ENCODE measurements around the gene PTPN22.

PTPN22 gene

DNA sequence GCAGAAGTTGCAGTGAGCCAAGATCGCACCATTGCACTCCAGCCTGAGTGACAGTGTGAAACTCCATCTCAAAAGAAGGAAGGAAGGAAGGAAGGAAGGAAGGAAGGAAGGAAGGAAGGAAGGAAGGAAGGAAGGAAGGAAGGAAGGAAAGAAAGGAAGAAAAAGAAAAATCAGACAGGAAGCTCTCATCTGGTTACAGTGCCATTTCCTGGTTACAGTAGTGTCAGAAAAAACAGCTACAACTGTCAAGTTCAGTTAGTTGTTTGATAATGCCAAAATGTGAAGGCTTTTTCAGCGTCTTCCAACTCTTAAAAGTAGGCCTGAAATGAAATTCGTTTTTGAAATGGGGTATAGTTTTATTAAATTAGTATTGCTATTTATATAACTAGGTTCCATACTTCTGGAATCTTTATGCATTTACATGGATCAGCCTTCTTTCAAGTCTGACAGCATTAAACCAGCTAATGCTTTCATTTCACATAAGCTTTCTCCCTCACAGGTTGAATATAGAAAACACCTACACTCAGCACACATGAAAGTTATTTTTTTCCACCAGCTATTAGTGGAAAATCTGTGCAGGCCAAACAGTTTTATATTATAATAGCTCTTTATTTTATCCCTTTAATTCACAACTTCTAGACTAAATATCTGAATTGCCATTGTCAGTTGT, 21.2 kb downstream of the PTPN22 start:
- H3K4me2 ChIP-seq: peak overlapping the region in 2 of 11 experiments; percentile 12 to 24; a peak in 1 of 22 replicates
- H3K9ac ChIP-seq: no peak overlapping the region
- peaks cover 0 to 7% (median 1%) of the 10 kb centered on the region in 10 experiments; a peak in 2 of 20 replicates for H3K4me1 ChIP-seq
- H3K36me3 ChIP-seq: peaks cover 0 to 89% (median 18%) of the 10 kb centered on the region in 11 experiments; a peak in 15 of 22 replicates
- no peak overlapping the region for H3K4me3 ChIP-seq
- H3K9me3 ChIP-seq (replicated peaks in 1 of 11): peaks cover 2 to 28% (median 12%) of the 10 kb centered on the region in 11 experiments; a peak in 17 of 22 replicates
- H3K27me3 ChIP-seq: no peaks in the 10 kb centered on the region
- no peaks in the 10 kb centered on the region for H4K20me1 ChIP-seq
- H3K27ac ChIP-seq: no peak overlapping the region
- no peak for TF ChIP-seq Cebpa-rat (IDR thresholded peaks at IDR 0.05)

DNA sequence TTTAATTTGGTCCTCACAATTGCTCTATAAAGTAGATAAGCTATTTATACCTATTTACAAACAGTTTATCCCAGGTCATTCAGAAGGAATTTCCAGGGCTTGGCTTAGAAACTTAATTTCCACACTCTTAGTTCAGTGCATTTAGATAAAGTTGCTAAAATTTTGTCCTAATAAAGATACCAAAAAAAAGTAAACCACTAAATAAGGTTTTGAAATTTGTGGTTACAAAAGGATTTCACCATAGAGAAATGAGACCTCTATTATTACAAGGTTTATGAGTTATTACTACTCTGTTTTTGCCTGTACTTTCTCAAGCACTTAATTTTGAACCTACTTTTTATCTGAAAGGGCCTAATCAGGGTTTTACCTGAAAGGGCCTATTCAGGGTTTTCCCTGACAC, 22.4 kb downstream of the PTPN22 start:
- Histone ChIP-seq H3K9me3 (replicated peaks in 1 of 11) (peaks cover 2 to 28% (median 12%) of the 10 kb centered on the region in 11 experiments; a peak in 17 of 22 replicates), H3K9ac (no peak overlapping the region), H3K27ac (no peak overlapping the region), H3K4me1 (peaks cover 0 to 7% (median 1%) of the 10 kb centered on the region in 10 experiments; a peak in 2 of 20 replicates), H3K4me3 (no peak overlapping the region), H3K36me3 (peaks cover 0 to 81% (median 12%) of the 10 kb centered on the region in 11 experiments; a peak in 15 of 22 replicates), H4K20me1 (no peaks in the 10 kb centered on the region), H3K27me3 (no peaks in the 10 kb centered on the region), H3K4me2 (no peak overlapping the region)
- no peak for TF ChIP-seq Cebpa-rat (IDR thresholded peaks at IDR 0.05)

DNA sequence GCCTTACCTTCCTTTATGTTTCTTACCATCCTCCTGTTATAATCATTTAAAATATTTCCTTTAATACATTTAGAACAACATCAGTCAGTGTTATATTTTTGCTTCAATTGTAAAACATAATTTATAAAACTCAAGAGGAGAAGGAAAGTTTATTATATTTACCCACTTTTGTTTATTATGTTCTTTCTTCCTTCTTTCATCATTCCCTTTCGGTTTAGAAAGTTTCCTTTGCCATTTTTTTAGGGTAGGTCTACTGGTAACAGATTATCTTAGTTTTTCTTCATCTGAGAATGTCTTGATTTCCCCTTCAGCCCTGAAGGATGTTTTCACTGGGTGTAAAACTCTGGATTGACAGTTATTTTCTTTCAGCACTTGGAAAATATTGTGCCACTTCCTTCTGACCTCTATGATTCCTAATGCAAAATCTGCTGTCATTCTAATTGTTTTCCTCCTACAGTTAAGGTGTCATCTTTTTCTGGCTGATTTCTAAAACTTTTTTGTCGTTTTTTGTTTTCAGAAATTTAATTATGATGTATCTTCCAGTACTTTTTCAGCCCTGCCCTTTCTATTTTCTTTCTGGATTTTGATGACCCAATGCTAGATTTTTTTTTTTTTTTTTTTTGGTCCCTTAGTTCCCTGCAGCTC, 25.0 kb downstream of the PTPN22 start:
- H3K9ac ChIP-seq: no peak overlapping the region
- no peaks in the 10 kb centered on the region for H3K27me3 ChIP-seq
- no peak overlapping the region for H3K4me3 ChIP-seq
- peaks cover 0 to 80% (median 12%) of the 10 kb centered on the region in 11 experiments; a peak in 16 of 22 replicates for H3K36me3 ChIP-seq
- H3K27ac ChIP-seq: no peak overlapping the region
- no peaks in the 10 kb centered on the region for H4K20me1 ChIP-seq
- H3K4me1 ChIP-seq: peaks cover 0 to 7% (median 1%) of the 10 kb centered on the region in 10 experiments; a peak in 2 of 20 replicates
- TF ChIP-seq Cebpa-rat (IDR thresholded peaks at IDR 0.05): no peak
- no peak overlapping the region for H3K4me2 ChIP-seq
- peaks cover 2 to 30% (median 21%) of the 10 kb centered on the region in 11 experiments; a peak in 17 of 22 replicates for H3K9me3 ChIP-seq (replicated peaks in 1 of 11)

DNA sequence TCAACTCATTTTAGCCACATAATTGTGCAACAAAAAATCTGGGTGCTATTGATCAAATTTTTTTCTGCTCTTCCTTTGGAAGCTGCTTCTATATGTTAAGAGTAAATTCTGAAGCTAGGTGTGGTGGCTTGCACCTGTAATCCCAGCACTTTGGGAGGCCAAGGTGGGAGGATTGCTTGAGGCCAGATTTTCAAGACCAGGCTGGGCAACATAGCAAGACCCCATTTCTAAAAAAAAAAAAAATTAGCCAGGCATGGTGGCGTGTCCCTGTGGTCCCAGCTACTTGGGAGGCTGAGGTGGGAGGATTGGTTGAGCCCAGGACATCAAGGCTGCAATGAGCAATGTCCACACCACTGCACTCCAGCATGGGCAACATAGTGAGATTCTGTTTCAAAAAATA, 35.0 kb downstream of the PTPN22 start:
- Histone ChIP-seq H3K27ac (no peak overlapping the region), H3K9me3 (replicated peaks in 1 of 11) (peaks cover 0 to 7% (median 0%) of the 10 kb centered on the region in 11 experiments; a peak in 5 of 22 replicates), H3K4me1 (peaks cover 0 to 4% (median 0%) of the 10 kb centered on the region in 10 experiments; a peak in 2 of 20 replicates), H3K9ac (no peak overlapping the region), H3K4me3 (no peak overlapping the region), H3K4me2 (no peak overlapping the region), H3K27me3 (no peaks in the 10 kb centered on the region), H3K36me3 (peaks cover 0 to 65% (median 0%) of the 10 kb centered on the region in 11 experiments; a peak in 11 of 22 replicates), H4K20me1 (no peaks in the 10 kb centered on the region)
- TF ChIP-seq Cebpa-rat (IDR thresholded peaks at IDR 0.05): no peak

DNA sequence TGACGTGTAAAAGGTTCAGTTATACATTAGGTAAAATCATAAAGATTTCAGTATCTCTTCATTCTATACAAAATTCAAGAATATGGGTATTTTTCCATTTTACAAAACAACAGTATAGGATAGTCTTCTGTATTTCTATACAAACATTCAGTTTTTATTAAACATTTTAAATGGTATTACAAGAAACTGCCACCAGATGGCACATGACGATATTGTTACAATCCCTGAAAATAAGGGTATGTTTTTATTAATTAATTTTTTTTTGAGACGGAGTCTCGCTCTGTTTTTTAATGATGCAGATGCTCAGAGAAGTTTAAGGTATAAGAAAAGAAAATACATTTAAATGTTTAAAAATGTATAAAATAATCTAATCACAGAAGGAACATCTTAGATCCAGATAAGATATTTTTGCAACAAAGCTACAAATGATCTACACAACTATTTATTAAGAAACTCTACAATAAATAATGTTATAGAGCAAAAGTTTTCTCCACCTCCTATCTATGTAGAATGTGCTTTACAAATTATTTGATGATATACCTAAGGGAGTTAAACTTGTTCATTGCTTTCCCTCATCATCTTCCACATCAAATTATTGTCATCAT, 35.7 kb downstream of the PTPN22 start:
- Histone ChIP-seq H3K4me3 (no peak overlapping the region), H4K20me1 (no peaks in the 10 kb centered on the region), H3K4me2 (no peak overlapping the region), H3K9ac (no peak overlapping the region), H3K4me1 (peaks cover 0 to 4% (median 0%) of the 10 kb centered on the region in 10 experiments; a peak in 2 of 20 replicates), H3K27ac (no peak overlapping the region), H3K27me3 (no peaks in the 10 kb centered on the region), H3K36me3 (peaks cover 0 to 60% (median 0%) of the 10 kb centered on the region in 11 experiments; a peak in 10 of 22 replicates), H3K9me3 (replicated peaks in 1 of 11) (no peaks in the 10 kb centered on the region; a peak in 1 of 22 replicates)
- TF ChIP-seq Cebpa-rat (IDR thresholded peaks at IDR 0.05): no peak

DNA sequence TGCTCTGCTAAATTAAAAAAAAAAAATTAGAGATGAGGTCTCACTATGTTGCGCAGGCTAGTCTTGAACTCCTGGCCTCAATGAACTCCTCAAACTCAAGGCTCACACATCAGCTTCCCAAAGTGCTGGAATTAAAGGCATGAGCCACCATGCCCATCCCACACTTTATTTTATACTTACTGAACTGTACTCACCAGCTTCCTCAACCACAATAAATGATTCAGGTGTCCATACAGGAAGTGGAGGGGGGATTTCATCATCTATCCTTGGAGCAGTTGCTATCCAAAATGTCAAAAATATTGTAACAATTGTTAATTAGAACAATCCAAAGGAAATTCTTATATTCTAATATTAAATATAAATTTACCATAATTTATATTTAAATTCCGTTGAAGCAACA, 36.8 kb downstream of the PTPN22 start:
- peaks cover 0 to 4% (median 0%) of the 10 kb centered on the region in 10 experiments; a peak in 2 of 20 replicates for H3K4me1 ChIP-seq
- no peak for TF ChIP-seq Cebpa-rat (IDR thresholded peaks at IDR 0.05)
- H3K9me3 ChIP-seq (replicated peaks in 1 of 11): no peaks in the 10 kb centered on the region
- H3K27me3 ChIP-seq: no peaks in the 10 kb centered on the region
- no peaks in the 10 kb centered on the region for H4K20me1 ChIP-seq
- H3K4me2 ChIP-seq: no peak overlapping the region
- H3K27ac ChIP-seq: no peak overlapping the region
- H3K4me3 ChIP-seq: no peak overlapping the region
- no peak overlapping the region for H3K9ac ChIP-seq
- peaks cover 0 to 51% (median 0%) of the 10 kb centered on the region in 11 experiments; a peak in 10 of 22 replicates for H3K36me3 ChIP-seq

DNA sequence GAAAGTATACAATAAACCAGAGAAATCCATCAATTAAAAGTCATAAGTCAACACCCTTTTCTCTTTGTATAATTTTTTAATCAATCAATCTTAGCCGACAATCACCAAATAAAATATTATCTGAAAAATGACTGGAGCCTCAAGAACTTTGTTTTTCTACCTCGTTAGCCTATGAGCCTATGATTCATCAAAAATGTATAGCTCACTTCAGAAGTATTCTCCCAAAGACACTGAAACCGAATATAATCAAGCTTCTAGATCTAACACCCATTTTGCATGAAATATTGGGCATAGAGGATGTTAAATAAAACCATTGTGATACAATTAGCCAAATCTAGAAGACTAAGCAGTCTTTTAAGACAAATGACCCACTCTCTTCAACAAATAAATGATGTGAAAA, 41.5 kb downstream of the PTPN22 start:
- TF ChIP-seq Cebpa-rat (IDR thresholded peaks at IDR 0.05): no peak
- Histone ChIP-seq H3K9ac (no peak overlapping the region), H3K4me3 (no peak overlapping the region), H3K36me3 (peaks cover 0 to 69% (median 6%) of the 10 kb centered on the region in 11 experiments; a peak in 10 of 22 replicates), H3K9me3 (replicated peaks in 1 of 11) (no peaks in the 10 kb centered on the region), H4K20me1 (no peaks in the 10 kb centered on the region), H3K4me2 (no peak overlapping the region), H3K4me1 (peaks cover 0 to 4% (median 0%) of the 10 kb centered on the region in 10 experiments; a peak in 2 of 20 replicates), H3K27ac (no peak overlapping the region), H3K27me3 (no peaks in the 10 kb centered on the region)

DNA sequence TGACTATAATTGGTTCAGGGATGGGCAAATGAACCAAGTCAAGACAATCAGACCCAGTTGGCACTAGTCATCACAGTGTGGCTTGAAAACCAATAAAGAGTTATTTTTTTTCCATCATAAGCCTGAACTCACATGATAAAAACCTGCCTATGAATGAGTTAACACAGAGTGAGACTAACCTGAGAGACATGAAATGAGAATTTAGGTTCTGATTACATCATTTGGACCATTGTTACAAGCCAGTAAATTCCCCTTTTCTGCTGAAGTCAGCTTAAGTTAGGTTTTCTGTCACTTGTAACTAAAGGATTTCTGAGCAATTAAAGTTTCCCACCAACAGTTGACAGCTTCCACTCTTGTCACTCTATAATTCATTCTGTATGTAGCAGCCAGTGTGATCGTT, 49.6 kb downstream of the PTPN22 start:
- Histone ChIP-seq H3K9ac (no peak overlapping the region), H3K4me2 (no peak overlapping the region), H3K4me1 (no peaks in the 10 kb centered on the region; a peak in 1 of 20 replicates), H3K27ac (no peak overlapping the region), H3K4me3 (no peak overlapping the region), H3K9me3 (replicated peaks in 1 of 11) (no peaks in the 10 kb centered on the region), H4K20me1 (no peaks in the 10 kb centered on the region), H3K27me3 (no peaks in the 10 kb centered on the region), H3K36me3 (peaks cover 0 to 71% (median 4%) of the 10 kb centered on the region in 11 experiments; a peak in 10 of 22 replicates)
- TF ChIP-seq Cebpa-rat (IDR thresholded peaks at IDR 0.05): no peak

DNA sequence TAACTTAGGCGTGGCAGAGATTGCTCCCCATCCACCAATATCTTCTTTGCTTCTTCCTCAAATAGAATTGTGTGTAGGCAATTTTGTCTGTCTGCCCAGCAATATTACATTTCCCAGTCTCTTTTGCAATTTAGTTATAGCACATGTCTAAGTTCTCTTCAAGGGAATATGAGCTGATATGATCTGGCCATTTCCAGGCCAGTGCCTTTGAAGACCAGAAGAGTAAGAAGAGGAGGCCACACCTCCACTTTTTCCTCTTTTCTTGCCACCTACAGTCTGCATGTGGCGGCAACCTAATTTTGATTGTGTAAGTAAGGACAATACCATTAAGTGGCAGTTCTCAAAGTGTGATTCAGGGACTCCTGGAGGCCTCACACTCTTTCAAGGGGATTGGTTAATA, 52.9 kb downstream of the PTPN22 start:
- no peaks in the 10 kb centered on the region for H4K20me1 ChIP-seq
- H3K27me3 ChIP-seq: no peaks in the 10 kb centered on the region
- no peaks in the 10 kb centered on the region for H3K9me3 ChIP-seq (replicated peaks in 1 of 11)
- no peak overlapping the region for H3K4me2 ChIP-seq
- H3K27ac ChIP-seq: no peak overlapping the region
- TF ChIP-seq Cebpa-rat (IDR thresholded peaks at IDR 0.05): no peak
- H3K4me1 ChIP-seq: no peaks in the 10 kb centered on the region; a peak in 1 of 20 replicates
- H3K36me3 ChIP-seq: peaks cover 0 to 56% (median 2%) of the 10 kb centered on the region in 11 experiments; a peak in 10 of 22 replicates
- H3K9ac ChIP-seq: no peak overlapping the region
- H3K4me3 ChIP-seq: no peak overlapping the region

Measured in BLaER1 treated with 17β-estradiol and CSF1 and Interleukin-3, amounts not matched to agents 10 nM and 100 nM (cell line).